Psoas muscle (tissue), 8 donors: ENCODE results near the gene ABLIM1. TPM values are rescaled to one million over a fixed set of nuclear protein-coding genes. Genes with fewer than 3 reads are reported as not detected.

ENCODE experiments used
- ATAC-seq, 4 donors: fragments of 200-7000 bp; cut with Tn5 transposase; one replicate each; pipeline ENCODE4 v1.9.1; 2020; ENCODE audit warnings: moderate library complexity in 3 of 4, mild to moderate bottlenecking in 2 of 4
- DNase-seq, 2 donors: peaks; one replicate each; pipeline ENCODE4 v3.0.0-alpha.2; 2020
- H3K27ac ChIP-seq: fragments of 200-600 bp; one replicate; pipeline ENCODE4 v1.8.0; 2022
- H3K27me3 ChIP-seq, 3 donors: fragments of 200-600 bp in 1 of 3; one replicate each; pipeline versions ENCODE4 v1.6.1 to v1.8.0; 2013 to 2022; ENCODE audit warnings: low read length in 2 of 3, mild to moderate bottlenecking in 2 of 3, moderate library complexity in 1 of 3; ENCODE audit not compliant: insufficient read depth in 3 of 3
- H3K36me3 ChIP-seq, 2 donors: fragments of 200-600 bp in 1 of 2; one replicate each; pipeline versions ENCODE4 v1.6.1 to v1.8.0; 2013 to 2022; ENCODE audit warnings: low read depth in 1 of 2, mild to moderate bottlenecking in 1 of 2, moderate library complexity in 1 of 2; ENCODE audit not compliant: insufficient read depth in 1 of 2
- H3K4me1 ChIP-seq: fragments of 200-600 bp; one replicate; pipeline ENCODE4 v1.8.0; 2022
- H3K4me3 ChIP-seq: fragments of 200-600 bp; one replicate; pipeline ENCODE4 v1.8.0; 2022; ENCODE audit warnings: mild to moderate bottlenecking
- H3K9me3 ChIP-seq: fragments of 200-600 bp; one replicate; pipeline ENCODE4 v1.8.0; 2022
- CTCF ChIP-seq: fragments of 200-600 bp; IDR thresholded peaks from one replicate; pipeline ENCODE4 v1.8.0; 2022; ENCODE audit warnings: antibody characterized with exemption
- WGBS, 3 donors: extraction: QIAGEN DNeasy Blood & Tissue Kit; methylation state at CpG; one replicate each; pipeline versions ENCODE4 v1.1.6 to v1.1.7; 2013; 5-methylcytosine and 5-hydroxymethylcytosine counted together
- intact Hi-C, 2 donors: fragments of 100-400 bp; cut with DNase I; formaldehyde crosslinking; loops; one replicate each; pipeline versions ENCODE4 v1.11.0 to v1.14.2; 2022
- polyA plus RNA-seq, 3 donors: library from polyadenylated mRNA; stranded (reverse); fragments of 200-250 nt; gene quantifications; one replicate each; pipeline ENCODE4 v1.2.3, GENCODE V29; 2013
- total RNA-seq, 4 donors: library from RNA; stranded (reverse); fragmentation: NEBNext Ultra II Directional in 2 of 4; extraction: Animal tissue kit (Norgen Biotek cat#: 25700) in 2 of 4; gene quantifications; one replicate each; pipeline versions ENCODE4 v1.2.1 to v1.2.4, GENCODE V29; 2021 to 2023
- donor health status: healthy with polysubstance abuse.
- donor health status: DM: no; HTN: no; CAD: no; lungs with moderate emphysema.
- donor health status: Bipolar disorder and iron deficiency.
- donor health status: healthy.
- donor health status: DM: yes; HTN: yes; CAD: no.
- donor health status: DM: no; HTN: no; CAD: no.
- donor health status: DM: no; HTN: no; CAD: no.
- donor health status: DM: yes; HTN: yes; CAD: no.

Gene ABLIM1
- total and polyA plus RNA-seq, 7 donors: 15.4 to 183 (median 21.8) TPM

GRCh38 chr10:114429581-114430335, 228.3 kb downstream of the ABLIM1 start:
- peak in 1 of 4 donors; percentile 21 for ATAC-seq
- intact Hi-C loops: loop anchor here in 1 of 2 donors (10.0 kb wide), 1 partner anchor 125 kb away; no protein-coding TSS in a partner anchor
- H3K27me3 ChIP-seq: no peaks in the 10 kb centered on the region
- H3K9me3 ChIP-seq: no peaks in the 10 kb centered on the region
- no peak overlapping the region for H3K27ac ChIP-seq
- DNase-seq: no peak
- 85 to 88% (median 87%) methylated on average over 9 of the region's 9 CpGs for WGBS, 3 donors
- no peak overlapping the region for H3K4me3 ChIP-seq
- H3K36me3 ChIP-seq: peaks cover 0 to 3% of the 10 kb centered on the region in 2 donors
- no peaks in the 10 kb centered on the region for H3K4me1 ChIP-seq
- no peak for TF ChIP-seq CTCF

GRCh38 chr10:114427124-114427852, 230.8 kb downstream of the ABLIM1 start:
- no peaks in the 10 kb centered on the region for H3K27me3 ChIP-seq
- ATAC-seq (no peak), DNase-seq (no peak)
- intact Hi-C loops: no loop called here
- no peak overlapping the region for H3K27ac ChIP-seq
- no peak for TF ChIP-seq CTCF
- H3K36me3 ChIP-seq: no peaks in the 10 kb centered on the region
- WGBS, 3 donors: 60 to 70% (median 66%) methylated on average over 9 of the region's 9 CpGs
- H3K4me3 ChIP-seq: no peak overlapping the region
- no peaks in the 10 kb centered on the region for H3K4me1 ChIP-seq
- no peaks in the 10 kb centered on the region for H3K9me3 ChIP-seq

GRCh38 chr10:114426476-114426875, 231.6 kb downstream of the ABLIM1 start:
- 54 to 74% (median 64%) methylated on average over 5 of the region's 5 CpGs for WGBS, 3 donors
- TF ChIP-seq CTCF: no peak
- Histone ChIP-seq H3K36me3 (no peaks in the 10 kb centered on the region), H3K4me1 (no peaks in the 10 kb centered on the region), H3K27ac (no peak overlapping the region), H3K4me3 (no peak overlapping the region), H3K9me3 (no peaks in the 10 kb centered on the region), H3K27me3 (no peaks in the 10 kb centered on the region)
- no peak for DNase-seq
- no peak for ATAC-seq
- intact Hi-C loops: no loop called here

- Histone ChIP-seq H3K27me3 (peaks cover 0 to under 1% (median 0%) of the 10 kb centered on the region in 3 donors), H3K4me1 (no peaks in the 10 kb centered on the region), H3K36me3 (no peaks in the 10 kb centered on the region), H3K4me3 (no peak overlapping the region), H3K27ac (no peak overlapping the region), H3K9me3 (no peaks in the 10 kb centered on the region)
- no peak for TF ChIP-seq CTCF
- no peak for DNase-seq
- no peak for ATAC-seq
- 79 to 86% (median 86%) methylated on average over 4 of the region's 4 CpGs for WGBS, 3 donors
- intact Hi-C loops: no loop called here
Observed at GRCh38 chr10:114420811-114421485, 237.1 kb downstream of the ABLIM1 start.
